GM12892 (cell line): ENCODE data around the gene ALS2.

Source experiments
- POLR2A ChIP-seq: IDR thresholded peaks from 2 replicates; pipeline ENCODE4 v1.6.1; 2011; ENCODE audit warnings: low read depth, low read length, control low read depth
- POLR2AphosphoS5 ChIP-seq: IDR thresholded peaks from 2 replicates; pipeline ENCODE4 v1.6.1; 2011; ENCODE audit warnings: low read depth, low read length, control low read depth

GRCh38 chr2:201809633-201810032 is 28.9 kb upstream of the ALS2 start:
- TF ChIP-seq POLR2A (no peak), POLR2AphosphoS5 (no peak)
